Measurements from ENCODE around the gene DUSP1. TPM values are rescaled to one million over a fixed set of nuclear protein-coding genes. Genes with fewer than 3 reads are reported as not detected.
A peak's percentile ranks its signal among the peaks of the same experiment; 100 is the strongest.

DUSP1 gene
- total and polyA plus RNA-seq, 2 of the 13 experiments (the other 11 are each of a cell fraction or from before 2014, with no cell fraction given): 27.1 to 55.5 TPM

GRCh38 chr5:172733131-172733973, 37.6 kb downstream of the DUSP1 start (continued):
- TF ChIP-seq, protein P1, sequence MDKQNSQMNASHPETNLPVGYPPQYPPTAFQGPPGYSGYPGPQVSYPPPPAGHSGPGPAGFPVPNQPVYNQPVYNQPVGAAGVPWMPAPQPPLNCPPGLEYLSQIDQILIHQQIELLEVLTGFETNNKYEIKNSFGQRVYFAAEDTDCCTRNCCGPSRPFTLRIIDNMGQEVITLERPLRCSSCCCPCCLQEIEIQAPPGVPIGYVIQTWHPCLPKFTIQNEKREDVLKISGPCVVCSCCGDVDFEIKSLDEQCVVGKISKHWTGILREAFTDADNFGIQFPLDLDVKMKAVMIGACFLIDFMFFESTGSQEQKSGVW (CRISPR knock-in tag; IDR thresholded peaks at IDR 0.05; ENCODE audit: borderline replicate concordance): no peak
- TF ChIP-seq CC2D1A (CRISPR knock-in tag; IDR thresholded peaks at IDR 0.05) (no peak), RFX5 (IDR thresholded peaks at IDR 0.05; ENCODE audit: low read depth, low read length) (no peak), ZFX (CRISPR knock-in tag; IDR thresholded peaks at IDR 0.05; ENCODE audit: low read depth) (0 out of 2 replicates have a peak, but pooled peaks have one; percentile 48), CEBPB (IDR thresholded peaks at IDR 0.05; ENCODE audit: borderline replicate concordance, low read depth, low read length) (no peak), PHF21A (CRISPR knock-in tag; IDR thresholded peaks at IDR 0.05) (0 out of 2 replicates have a peak, but pooled peaks have one; percentile 42), PPARG (CRISPR knock-in tag; conservative IDR thresholded peaks at IDR 0.05) (no peak), HNRNPL (IDR thresholded peaks at IDR 0.05; ENCODE audit: low read depth, low read length) (no peak)

DNA sequence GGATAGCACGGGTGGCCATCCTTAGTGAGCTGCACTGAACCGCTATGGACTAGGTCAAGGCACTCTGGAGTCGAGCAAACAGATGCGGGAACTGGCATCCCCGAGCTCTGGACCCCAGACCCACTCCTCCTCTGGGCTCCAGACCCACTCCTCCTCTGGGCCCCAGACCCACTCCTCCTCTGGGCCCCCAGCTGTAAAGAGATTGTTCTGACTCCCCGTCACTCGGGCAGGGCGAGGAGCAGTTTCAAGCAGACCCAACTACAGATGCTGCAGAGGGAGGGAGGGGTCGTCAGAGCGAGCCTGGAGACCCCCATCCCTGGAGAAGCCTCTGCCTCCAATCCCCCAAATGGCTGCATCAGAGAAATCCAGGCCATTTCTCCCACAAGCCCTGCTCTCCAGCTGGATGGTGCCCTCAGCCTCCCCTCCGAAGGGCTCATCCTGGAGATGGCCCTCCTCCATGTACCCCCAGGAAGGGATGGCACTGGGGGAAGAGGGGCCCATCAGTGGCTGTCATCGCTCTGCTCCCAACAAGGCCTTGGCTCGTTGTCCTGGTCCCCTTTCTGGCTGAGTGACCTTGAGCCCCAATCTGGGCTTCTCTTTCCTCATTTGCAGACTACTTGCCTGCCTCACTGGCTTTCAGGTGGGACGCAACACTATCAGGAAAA, 38.7 kb downstream of the DUSP1 start:
- no peak overlapping the region for H3K27ac ChIP-seq (ENCODE audit: extremely low read length, insufficient read depth, low read length)
- TF ChIP-seq, protein P2, sequence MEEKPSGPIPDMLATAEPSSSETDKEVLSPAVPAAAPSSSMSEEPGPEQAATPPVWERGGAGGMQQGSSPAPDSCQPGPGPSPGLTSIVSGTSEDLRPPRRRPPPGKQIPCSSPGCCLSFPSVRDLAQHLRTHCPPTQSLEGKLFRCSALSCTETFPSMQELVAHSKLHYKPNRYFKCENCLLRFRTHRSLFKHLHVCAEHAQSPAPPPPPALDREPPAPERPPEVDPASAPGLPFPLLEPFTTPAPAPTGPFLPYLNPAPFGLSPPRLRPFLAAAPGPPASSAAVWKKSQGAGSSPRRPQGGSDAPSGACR (CRISPR knock-in tag; IDR thresholded peaks at IDR 0.05): no peak
- TF ChIP-seq, protein P3, sequence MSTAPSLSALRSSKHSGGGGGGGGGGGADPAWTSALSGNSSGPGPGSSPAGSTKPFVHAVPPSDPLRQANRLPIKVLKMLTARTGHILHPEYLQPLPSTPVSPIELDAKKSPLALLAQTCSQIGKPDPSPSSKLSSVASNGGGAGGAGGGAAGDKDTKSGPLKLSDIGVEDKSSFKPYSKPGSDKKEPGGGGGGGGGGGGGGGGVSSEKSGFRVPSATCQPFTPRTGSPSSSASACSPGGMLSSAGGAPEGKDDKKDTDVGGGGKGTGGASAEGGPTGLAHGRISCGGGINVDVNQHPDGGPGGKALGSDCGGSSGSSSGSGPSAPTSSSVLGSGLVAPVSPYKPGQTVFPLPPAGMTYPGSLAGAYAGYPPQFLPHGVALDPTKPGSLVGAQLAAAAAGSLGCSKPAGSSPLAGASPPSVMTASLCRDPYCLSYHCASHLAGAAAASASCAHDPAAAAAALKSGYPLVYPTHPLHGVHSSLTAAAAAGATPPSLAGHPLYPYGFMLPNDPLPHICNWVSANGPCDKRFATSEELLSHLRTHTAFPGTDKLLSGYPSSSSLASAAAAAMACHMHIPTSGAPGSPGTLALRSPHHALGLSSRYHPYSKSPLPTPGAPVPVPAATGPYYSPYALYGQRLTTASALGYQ (CRISPR knock-in tag; IDR thresholded peaks at IDR 0.05): no peak
- TF ChIP-seq BORCS8-MEF2B (CRISPR knock-in tag; IDR thresholded peaks at IDR 0.05) (no peak), POGK (CRISPR knock-in tag; conservative IDR thresholded peaks at IDR 0.05) (no peak), WIZ (CRISPR knock-in tag; IDR thresholded peaks at IDR 0.05) (no peak), ZNF746 (CRISPR knock-in tag; IDR thresholded peaks at IDR 0.05) (no peak), PAF1 (CRISPR knock-in tag; IDR thresholded peaks at IDR 0.05) (no peak), ZNF253 (CRISPR knock-in tag; IDR thresholded peaks at IDR 0.05; ENCODE audit: borderline replicate concordance) (no peak), FOXM1 (CRISPR knock-in tag; IDR thresholded peaks at IDR 0.05) (no peak)

More for the DNA sequence above, 38.7 kb downstream of the DUSP1 start:
- WGBS (ENCODE audit: low lambda C conversion rate): 53% methylated on average over 11 of the region's 14 CpGs
- Histone ChIP-seq H3K27me3 (ENCODE audit: control insufficient read depth in 1 of 2, insufficient read depth in 2 of 2, low read length in 2 of 2) (peaks cover 0 to 15% of the 10 kb centered on the region in 2 experiments; a peak in 3 of 5 replicates), H2AFZ (ENCODE audit: low read length) (no peak overlapping the region), H3K9ac (ENCODE audit: insufficient read depth, low read depth, low read length) (0 out of 2 replicates have a peak overlapping the region, but pooled peaks have one; percentile 17), H4K20me1 (ENCODE audit: insufficient read depth, low read length) (no peaks in the 10 kb centered on the region), H3K4me1 (ENCODE audit: insufficient read depth, low read length) (peaks cover 94% of the 10 kb centered on the region), H3K79me2 (ENCODE audit: insufficient read depth, low read length) (no peaks in the 10 kb centered on the region), H3K9me3 (ENCODE audit: low read length) (no peaks in the 10 kb centered on the region), H3K4me2 (ENCODE audit: low read depth, low read length) (no peak overlapping the region), H3K4me3 (replicated peaks in 1 of 3; ENCODE audit: insufficient read depth in 1 of 3, low read depth in 2 of 3, low read length in 3 of 3) (no peak overlapping the region), H3K36me3 (replicated peaks in 1 of 2; ENCODE audit: control insufficient read depth in 1 of 2, insufficient read depth in 2 of 2, low read length in 2 of 2) (no peaks in the 10 kb centered on the region)
- ATAC-seq (no peak), DNase-seq (ENCODE audit: low spot score) (no peak), FAIRE-seq (no peak)
- intact Hi-C loops (cut with micrococcal nuclease; ENCODE audit: unreplicated experiment) (no loop called here), in situ Hi-C loops (cut with HindIII; ENCODE audit: extremely low pct_ligation_motif_present, low pct_unique_long_range_greater_than_20kb) (loop anchor here (5.0 kb wide), 1 partner anchor 35 kb away; no protein-coding TSS in a partner anchor)
- ChIA-PET CTCF (ENCODE audit: low intra/inter-chr PET ratio, low total read pairs) (no interaction called here), POLR2A (interaction anchor here (1.0 to 3.2 kb wide), 6 partner anchors 8 to 127 kb away, joined by 5 to 29 read pairs (median 10); partner anchors contain the start of gene DUSP1)
- no TSS peak for BruUV-seq (replicated peaks)
